GM12878 (cell line): ENCODE results near the gene XPO1. TPM values are rescaled to one million over a fixed set of nuclear protein-coding genes. Genes with fewer than 3 reads are reported as not detected.

Experiments used
- ASH2L ChIP-seq: fragments of 300-600, 200-600 bp; sonication (generic); IDR thresholded peaks from 2 replicates; pipeline ENCODE4 v1.6.1; 2017; ENCODE audit warnings: low read depth, mild to moderate bottlenecking, borderline replicate concordance
- BCL11A ChIP-seq: IDR thresholded peaks from 2 replicates; pipeline ENCODE4 v1.6.1; 2011; ENCODE audit warnings: low read depth, low read length
- BHLHE40 ChIP-seq, 2 experiments: fragments of 450-650 bp in 1 of 2; IDR thresholded peaks; 2 replicates each; pipeline ENCODE4 v1.6.1; 2011 to 2017; ENCODE audit warnings: low read depth in 2 of 2, borderline replicate concordance in 1 of 2, improper control_type of control experiment in 1 of 2, low read length in 1 of 2, mild to moderate bottlenecking in 1 of 2
- CHD1 ChIP-seq: IDR thresholded peaks from 2 replicates; pipeline ENCODE4 v1.6.1; 2012; ENCODE audit warnings: low read depth, low read length, improper control_type of control experiment
- CHD4 ChIP-seq: fragments of 200-600 bp; sonication (generic); IDR thresholded peaks from 2 replicates; pipeline ENCODE4 v1.6.1; 2016; ENCODE audit warnings: mild to moderate bottlenecking
- E4F1 ChIP-seq: fragments of 450-650 bp; IDR thresholded peaks from 2 replicates; pipeline ENCODE4 v1.6.1; 2018; ENCODE audit warnings: borderline replicate concordance, mild to moderate bottlenecking; ENCODE audit not compliant: partially characterized antibody
- EED ChIP-seq: sonication (generic); IDR thresholded peaks from 2 replicates; pipeline ENCODE4 v1.6.1; 2016; ENCODE audit warnings: antibody characterized with exemption, low read depth
- ELK1 ChIP-seq: IDR thresholded peaks from 2 replicates; pipeline ENCODE4 v1.6.1; 2012; ENCODE audit warnings: low read depth, low read length, improper control_type of control experiment
- GATAD2B ChIP-seq: fragments of 450-650 bp; conservative IDR thresholded peaks from 2 replicates; pipeline ENCODE4 v1.6.1; 2017; ENCODE audit warnings: low read depth, mild to moderate bottlenecking, moderate library complexity
- IRF5 ChIP-seq: fragments of 450-650 bp; IDR thresholded peaks from 2 replicates; pipeline ENCODE4 v1.6.1; 2017; ENCODE audit warnings: borderline replicate concordance
- MLLT1 ChIP-seq: fragments of 450-650 bp; IDR thresholded peaks from 2 replicates; pipeline ENCODE4 v1.6.1; 2016; ENCODE audit warnings: mild to moderate bottlenecking
- MXI1 ChIP-seq: fragments of 150-350 bp; IDR thresholded peaks from 2 replicates; pipeline ENCODE4 v1.6.1; 2011; ENCODE audit warnings: low read depth, mild to moderate bottlenecking, inconsistent platforms, low read length, improper control_type of control experiment
- NFIC ChIP-seq: IDR thresholded peaks from 2 replicates; pipeline ENCODE4 v1.6.1; 2012; ENCODE audit warnings: low read depth, mild to moderate bottlenecking, inconsistent platforms, low read length, moderate library complexity
- NRF1 ChIP-seq: conservative IDR thresholded peaks from 2 replicates; pipeline ENCODE4 v1.6.1; 2011; ENCODE audit warnings: mild to moderate bottlenecking, low read depth, low read length, improper control_type of control experiment
- PAX8 ChIP-seq: fragments of 450-650 bp; IDR thresholded peaks from 2 replicates; pipeline ENCODE4 v1.6.1; 2017; ENCODE audit warnings: mild to moderate bottlenecking, moderate library complexity
- PML ChIP-seq: IDR thresholded peaks from 2 replicates; pipeline ENCODE4 v1.6.1; 2012; ENCODE audit warnings: low read length, inconsistent platforms
- RB1 ChIP-seq: fragments of 450-650 bp; formaldehyde crosslinking; IDR thresholded peaks from 2 replicates; pipeline ENCODE4 v1.6.1; 2017; ENCODE audit warnings: mild to moderate bottlenecking, borderline replicate concordance
- RUNX3 ChIP-seq: IDR thresholded peaks from 2 replicates; pipeline ENCODE4 v1.6.1; 2012; ENCODE audit warnings: low read length, inconsistent platforms
- SMAD1 ChIP-seq: fragments of 450-650 bp; IDR thresholded peaks from 2 replicates; pipeline ENCODE4 v1.6.1; 2018; ENCODE audit warnings: mild to moderate bottlenecking, low read depth; ENCODE audit not compliant: partially characterized antibody
- SMAD5 ChIP-seq: IDR thresholded peaks from 2 replicates; pipeline ENCODE4 v1.6.1; 2016; ENCODE audit warnings: antibody characterized with exemption, low read depth
- SPI1 ChIP-seq: IDR thresholded peaks from 2 replicates; pipeline ENCODE4 v1.6.1; 2011; ENCODE audit warnings: low read depth, mild to moderate bottlenecking, low read length, moderate library complexity, borderline replicate concordance; ENCODE audit not compliant: insufficient read depth
- TAF1 ChIP-seq: IDR thresholded peaks from 2 replicates; pipeline ENCODE4 v1.6.1; 2011; ENCODE audit warnings: mild to moderate bottlenecking, low read depth, low read length, borderline replicate concordance
- TBL1XR1 ChIP-seq: IDR thresholded peaks from 2 replicates; pipeline ENCODE4 v1.6.1; 2012; ENCODE audit warnings: low read depth, low read length, improper control_type of control experiment
- YBX1 ChIP-seq: fragments of 450-650 bp; IDR thresholded peaks from 2 replicates; pipeline ENCODE4 v1.6.1; 2016; ENCODE audit warnings: antibody characterized with exemption
- ZNF217 ChIP-seq: fragments of 450-650 bp; IDR thresholded peaks from 2 replicates; pipeline ENCODE4 v1.6.1; 2017; ENCODE audit warnings: antibody characterized with exemption, mild to moderate bottlenecking
- polyA plus RNA-seq, 11 experiments: library from polyadenylated mRNA; depleted of rRNA in 4 of 11; unstranded in 6 of 11; stranded (reverse) in 5 of 11; fragments of >200 nt; fragmentation: Nextera tagmentation in 4 of 11; fragmentation: Illumina TruSeq in 1 of 11; extraction: Ambion mirVana in 4 of 11; extraction: Trizol in 1 of 11; gene quantifications; 1 replicate in 1 of 11; 2 replicates in 10 of 11; pipeline versions ENCODE4 v1.2.1 to v1.2.3, GENCODE V29; 2011 to 2016; ENCODE audit warnings: inconsistent platforms in 2 of 11, missing spikeins in 2 of 11, low read depth in 1 of 11
- total RNA-seq, 4 experiments: library from RNA; depleted of rRNA in 3 of 4; stranded (reverse); fragments of >200 nt in 3 of 4; fragmentation: Illumina TruSeq in 1 of 4; extraction: Trizol in 1 of 4; gene quantifications; 2 replicates each; pipeline versions ENCODE4 v1.2.1 to v1.2.3, GENCODE V29; 2013 to 2021

XPO1 gene
- total and polyA plus RNA-seq, 10 of the 15 experiments (the other 5 are each of a cell fraction or from before 2014, with no cell fraction given), result 57.3 to 216 (median 153) TPM

- TF ChIP-seq TBL1XR1 (no peak), CHD1 (no peak), E4F1 (peak; percentile 70), PAX8 (no peak), CHD4 (no peak), PML (0 out of 2 replicates have a peak, but pooled peaks have one; percentile 52), ZNF217 (peak; percentile 95), MXI1 (peak; percentile 41; the same call in 1 of the 2 replicates), SMAD5 (no peak), EED (peak; percentile 33; the same call in 1 of the 2 replicates), NFIC (peak; percentile 76; the same call in 1 of the 2 replicates), SMAD1 (peak; percentile 67), ELK1 (peak; percentile 91), IRF5 (0 out of 2 replicates have a peak, but pooled peaks have one; percentile 21), BCL11A (peak; percentile 76), RUNX3 (peak; percentile 76), GATAD2B (peak; percentile 82), TAF1 (no peak), YBX1 (no peak), ASH2L (no peak), NRF1 (no peak), BHLHE40 (IDR thresholded peaks at IDR 0.05; ENCODE audit: borderline replicate concordance in 1 of 2, low read depth in 2 of 2, low read length in 1 of 2) (peak; percentile 75 to 83), RB1 (peak; percentile 57; the same call in 1 of the 2 replicates), SPI1 (peak; percentile 96), MLLT1 (peak; percentile 88)
Observed at GRCh38 chr2:61443342-61444041, 94.7 kb downstream of the XPO1 start (continued).
